ENCODE measurements around the gene CHRM1. TPM values are rescaled to one million over a fixed set of nuclear protein-coding genes. Genes with fewer than 3 reads are reported as not detected.
A peak's percentile ranks its signal among the peaks of the same experiment; 100 is the strongest.

Gene CHRM1
- polyA plus RNA-seq, 1 donor: 0.09 TPM

DNA sequence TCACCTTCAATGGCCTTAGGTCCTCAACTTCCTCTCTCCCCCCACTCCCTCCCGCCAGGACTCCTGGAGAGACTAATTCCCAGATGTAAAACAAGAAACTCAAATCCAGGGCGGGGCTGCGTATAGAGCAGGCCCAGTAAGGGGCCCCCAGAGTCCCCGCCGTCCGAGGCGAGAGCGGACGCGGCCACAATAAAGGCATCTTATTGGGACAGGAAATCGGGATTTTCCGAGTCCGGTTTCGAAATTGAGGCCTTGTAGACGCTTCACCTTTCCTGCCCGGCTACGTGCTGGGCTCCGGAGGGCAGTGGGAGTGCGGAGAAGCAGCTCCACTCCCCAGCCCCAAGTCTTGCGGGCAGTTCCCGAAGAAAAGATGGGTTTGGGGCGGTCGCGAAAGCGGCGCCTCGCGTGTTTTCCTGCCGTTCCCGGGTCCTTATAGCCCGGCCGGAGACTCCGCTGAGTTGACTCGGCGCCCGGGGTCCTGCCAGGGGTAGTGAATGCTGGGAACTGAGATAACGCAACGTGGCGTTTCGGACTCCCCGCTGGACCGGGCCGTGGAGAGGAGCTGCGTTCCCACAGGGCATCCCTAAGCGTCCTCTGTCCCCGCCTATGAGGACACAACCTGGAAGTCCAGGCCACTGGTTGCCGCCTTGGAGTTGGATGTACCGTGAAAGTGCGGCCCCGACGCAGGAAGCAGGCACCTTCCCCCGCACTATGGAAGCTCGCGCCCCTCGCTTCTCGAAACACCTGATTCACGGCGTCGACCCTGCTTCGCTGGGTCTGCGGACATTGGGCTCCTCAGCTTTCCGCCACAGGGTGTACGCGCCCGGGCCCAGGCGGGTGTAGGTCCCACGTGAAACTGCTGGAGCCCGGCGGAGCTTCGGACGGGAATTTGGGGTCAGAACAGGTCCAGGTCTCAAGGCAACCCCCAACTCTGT lies 4.8 kb upstream of the CHRM1 start:
- no peak for DNase-seq (ENCODE audit: low read depth)

DNA sequence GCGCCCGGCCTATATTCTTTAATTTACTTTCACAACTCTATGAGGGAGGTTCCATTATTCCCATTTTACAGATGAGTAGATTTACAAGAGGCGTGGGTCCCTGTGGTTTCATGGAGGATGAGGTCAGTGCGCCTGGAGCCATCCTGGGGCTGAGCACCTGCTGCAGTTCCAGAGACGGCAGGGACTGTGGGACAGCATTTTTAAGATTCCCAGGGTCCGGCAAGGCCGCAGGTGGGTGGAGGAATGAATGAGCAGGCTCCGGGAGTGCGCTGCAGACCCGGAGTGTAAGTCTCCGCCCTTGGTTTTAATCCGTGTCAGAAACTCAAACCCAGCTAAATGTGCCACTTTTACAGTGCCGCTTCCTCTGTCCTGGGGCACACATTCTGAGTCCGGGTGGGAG lies 4.1 kb upstream of the CHRM1 start:
- no peak for DNase-seq (ENCODE audit: low read depth)

DNA sequence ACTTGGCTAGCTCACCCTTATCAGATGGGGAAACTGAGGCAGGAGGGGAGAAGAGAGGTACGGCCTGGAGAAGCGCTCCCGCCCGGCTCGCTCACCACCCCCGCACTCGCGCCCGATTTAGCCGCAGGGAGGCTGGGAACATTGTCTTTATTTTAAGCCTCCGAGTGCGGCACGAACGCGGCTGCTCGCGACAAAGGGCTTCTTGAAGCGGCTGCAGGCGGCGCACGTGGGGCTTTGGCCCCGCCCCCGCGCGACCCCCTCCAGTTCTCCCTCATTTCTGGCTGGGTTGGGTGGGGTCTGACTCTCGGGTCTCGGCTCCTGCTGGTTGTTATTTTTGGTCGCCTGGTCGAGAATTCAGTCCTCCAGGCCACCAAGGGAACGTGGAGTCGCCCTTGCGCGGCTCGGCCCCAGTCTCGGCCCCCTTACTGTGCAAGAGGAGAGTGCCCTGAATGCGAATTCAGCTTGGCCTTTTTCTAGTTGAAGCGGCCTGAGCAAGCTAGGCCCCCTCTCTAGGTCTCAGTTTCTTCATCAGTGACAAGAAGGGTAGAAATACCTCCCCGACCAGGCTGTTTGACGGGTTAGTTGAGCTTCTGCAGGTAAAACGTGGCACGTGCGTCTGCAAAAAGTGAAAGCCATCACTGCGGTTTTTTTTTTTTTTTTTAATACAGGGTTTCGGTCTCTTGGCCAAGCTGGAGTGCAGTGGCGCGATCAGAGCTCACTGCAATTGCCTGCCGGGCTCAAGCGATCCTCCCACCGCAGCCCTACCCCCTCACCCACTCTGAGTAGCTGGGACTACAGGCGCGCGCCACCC lies 2.6 kb upstream of the CHRM1 start:
- no peak for DNase-seq (ENCODE audit: low read depth)

DNA sequence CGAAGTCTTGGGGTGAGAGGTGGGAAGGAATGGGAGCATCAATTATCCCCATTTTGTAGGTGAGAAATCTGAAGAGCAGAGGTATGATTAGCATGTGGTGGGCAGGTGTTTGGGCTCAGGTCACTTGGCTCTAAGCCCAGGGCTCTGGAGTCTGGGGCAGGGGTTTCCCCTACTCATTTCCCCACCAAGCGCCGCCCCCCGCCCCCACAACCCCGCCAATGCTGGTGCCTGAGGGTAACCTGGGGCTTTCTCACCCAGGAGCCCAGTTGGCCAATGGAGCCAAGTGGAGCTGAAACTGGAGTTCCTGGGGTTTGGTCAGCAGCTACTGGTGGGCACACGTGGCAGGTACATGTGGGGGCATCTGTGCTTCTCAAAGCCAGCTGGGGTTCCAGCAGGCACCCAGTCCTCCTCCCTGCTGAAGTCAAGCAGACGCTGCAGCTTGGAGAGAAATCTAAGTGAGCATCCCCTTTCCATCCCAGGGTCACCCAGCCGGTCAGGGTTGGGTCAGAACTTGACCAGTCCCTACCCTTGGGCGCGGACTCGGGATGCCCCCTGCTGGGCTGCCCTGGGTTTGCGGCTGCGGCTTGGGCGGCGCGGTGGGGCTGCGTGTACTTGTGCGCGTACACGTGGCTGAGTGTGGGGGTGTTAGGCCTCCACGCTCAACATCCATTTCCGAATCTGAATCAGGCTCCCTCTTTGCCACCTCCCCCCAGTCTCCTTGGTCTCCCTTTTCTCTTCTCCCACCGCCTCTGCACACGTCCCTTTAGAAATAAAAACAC lies 1.7 kb upstream of the CHRM1 start:
- no peak for DNase-seq (ENCODE audit: low read depth)

DNA sequence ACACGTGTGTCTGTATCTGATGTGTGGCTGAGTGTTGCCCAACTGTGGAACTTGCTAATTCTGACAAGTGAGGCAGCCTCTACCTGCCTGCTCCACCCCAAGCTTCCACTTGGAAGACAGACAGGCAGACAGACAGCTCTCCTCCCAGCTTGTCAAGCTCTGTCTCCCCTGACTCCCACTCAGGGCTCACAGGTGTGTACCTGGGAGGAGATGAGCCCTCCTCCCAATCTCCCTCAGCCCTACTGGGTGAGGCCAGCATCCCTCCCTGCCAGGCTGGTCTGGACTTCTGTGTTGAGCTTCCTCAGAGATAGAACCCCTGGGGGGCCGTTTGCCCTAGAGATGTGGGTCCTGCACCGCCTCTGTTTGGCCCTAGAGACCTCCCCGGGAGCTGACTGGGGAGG lies 1.0 kb upstream of the CHRM1 start:
- DNase-seq (ENCODE audit: low read depth): no peak

GRCh38 chr11:62921573-62922188 lies 518 bp upstream of the CHRM1 start:
- no peak for DNase-seq (ENCODE audit: low read depth)

GRCh38 chr11:62919898-62920640 lies 1.1 kb downstream of the CHRM1 start:
- no peak for DNase-seq (ENCODE audit: low read depth)

DNA sequence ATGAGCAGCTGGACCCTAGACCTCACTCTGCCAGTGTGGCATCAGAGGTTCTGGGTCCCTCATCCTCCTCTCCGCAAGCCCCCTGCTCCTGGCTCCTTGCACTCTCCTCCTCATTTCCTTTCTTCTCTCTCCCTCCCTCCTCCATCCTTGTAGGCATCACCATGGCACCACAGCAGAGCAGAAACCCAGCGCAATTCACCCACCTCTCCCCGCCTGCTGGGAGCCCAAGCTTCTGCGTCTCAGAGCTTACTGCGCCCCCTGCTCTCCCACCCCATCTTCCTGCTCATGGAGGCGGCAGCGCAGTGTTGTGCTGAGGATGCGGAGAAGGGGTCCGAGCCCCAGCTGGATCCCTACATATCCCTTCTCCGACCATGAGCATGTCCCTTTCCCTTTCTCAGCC lies 1.7 kb downstream of the CHRM1 start:
- no peak for DNase-seq (ENCODE audit: low read depth)

- DNase-seq (ENCODE audit: low read depth): no peak
These were observed 2.6 kb downstream of the CHRM1 start for GRCh38 chr11:62918531-62918930.

- DNase-seq (ENCODE audit: low read depth): no peak
These were observed 3.2 kb downstream of the CHRM1 start for GRCh38 chr11:62917906-62918502.

- DNase-seq (ENCODE audit: low read depth): no peak
These were observed 6.7 kb downstream of the CHRM1 start for GRCh38 chr11:62914416-62914815.

DNA sequence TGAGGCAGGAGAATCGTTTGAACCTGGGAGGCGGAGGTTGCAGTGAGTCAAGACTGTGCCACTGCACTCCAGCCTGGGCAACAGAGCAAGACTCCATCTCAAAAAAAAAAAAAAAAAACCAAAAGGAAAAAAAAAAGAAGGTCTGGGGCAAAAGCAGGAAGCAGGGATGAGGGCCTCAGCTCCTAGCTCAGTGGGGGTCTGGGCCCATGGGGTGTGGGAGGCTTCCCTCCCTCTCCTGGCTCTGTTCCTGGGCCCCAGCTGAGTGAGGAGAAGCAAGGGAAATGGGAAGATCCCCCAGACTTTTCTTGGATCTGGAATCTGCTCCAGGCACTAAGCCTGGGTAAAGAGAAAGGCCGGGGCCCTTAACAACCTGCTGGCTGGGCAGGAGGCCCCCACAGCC lies 8.9 kb downstream of the CHRM1 start:
- DNase-seq (ENCODE audit: low read depth): no peak

- DNase-seq (ENCODE audit: low read depth): no peak
These were observed 9.7 kb downstream of the CHRM1 start for GRCh38 chr11:62911137-62912130.

DNA sequence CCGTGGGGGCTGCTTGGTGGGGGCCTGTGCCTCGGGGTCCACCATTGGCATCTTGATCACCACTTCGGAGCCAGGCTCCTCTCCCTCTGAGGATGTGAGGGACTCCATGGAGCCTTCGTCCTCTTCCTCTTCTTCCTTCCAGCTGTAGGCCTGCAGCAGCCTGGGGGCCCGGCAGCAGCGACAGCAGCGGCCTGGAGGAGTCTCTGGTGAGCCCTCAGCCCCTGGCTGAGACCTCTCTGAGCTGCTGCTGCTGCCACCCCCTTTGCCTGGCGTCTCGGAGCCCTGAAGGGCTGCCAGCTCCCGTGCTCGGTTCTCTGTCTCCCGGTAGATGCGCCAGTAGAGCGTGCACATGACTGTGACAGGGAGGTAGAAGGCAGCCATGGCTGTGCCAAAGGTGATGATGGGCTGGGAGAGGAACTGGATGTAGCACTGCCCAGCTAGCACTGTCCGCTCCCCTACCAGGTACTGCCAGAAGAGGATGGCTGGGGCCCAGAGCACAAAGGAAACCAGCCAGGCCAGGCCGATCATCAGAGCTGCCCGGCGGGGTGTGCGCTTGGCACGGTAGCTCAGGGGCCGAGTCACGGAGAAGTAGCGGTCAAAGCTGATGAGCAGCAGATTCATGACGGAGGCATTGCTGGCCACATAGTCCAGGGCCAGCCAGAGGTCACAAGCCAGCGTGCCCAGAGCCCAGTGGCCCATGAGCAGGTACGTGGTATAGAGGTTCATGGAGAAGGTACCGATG lies 10.9 kb downstream of the CHRM1 start:
- no peak for DNase-seq (ENCODE audit: low read depth)

DNA sequence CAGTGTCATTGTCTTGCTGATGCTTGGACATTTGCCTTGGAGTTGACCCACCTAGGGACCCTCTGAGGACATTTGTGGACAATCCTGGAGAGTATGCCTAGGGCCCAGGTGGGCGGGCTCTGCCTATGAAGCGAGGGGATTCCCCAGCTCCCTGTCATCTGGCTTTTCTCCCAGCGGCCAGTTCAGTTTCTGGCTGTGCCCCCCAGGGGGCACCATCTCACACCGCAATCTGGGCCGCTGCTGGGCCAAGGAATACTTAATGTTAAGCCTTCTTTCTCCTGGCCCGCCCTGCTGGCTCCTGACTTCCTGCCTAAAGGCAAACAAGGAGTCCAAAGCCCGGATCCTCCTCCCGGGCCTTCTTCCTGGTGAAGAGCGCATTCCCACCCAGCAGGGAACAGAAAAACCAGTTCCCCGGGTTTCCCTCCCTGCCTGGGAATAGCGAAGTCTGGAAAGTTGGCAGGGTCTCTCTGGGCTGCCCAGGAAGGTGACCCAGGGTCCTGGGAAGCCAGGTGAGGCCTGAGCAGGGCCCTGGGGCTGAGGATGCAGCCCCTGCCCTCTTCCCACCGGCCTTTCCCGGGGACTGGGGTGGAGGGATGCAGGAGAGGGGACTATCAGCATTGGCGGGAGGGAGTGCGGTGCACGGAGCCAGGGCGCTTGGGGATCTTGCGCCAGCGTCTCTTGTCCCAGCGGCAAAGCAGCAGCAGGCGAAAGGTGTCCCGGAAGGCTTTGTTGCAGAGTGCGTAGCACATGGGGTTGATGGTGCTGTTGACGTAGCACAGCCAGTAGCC lies 11.9 kb downstream of the CHRM1 start:
- DNase-seq (ENCODE audit: low read depth): no peak

GRCh38 chr11:62908468-62909072 lies 12.6 kb downstream of the CHRM1 start:
- no peak for DNase-seq (ENCODE audit: low read depth)

- peak; percentile 56 for DNase-seq (ENCODE audit: low read depth)
These were observed 15.1 kb downstream of the CHRM1 start for GRCh38 chr11:62905927-62906531.

All from forelimb muscle (tissue), 1 donor.